ENCODE data around the gene MRPS9.

MRPS9 gene

DNA sequence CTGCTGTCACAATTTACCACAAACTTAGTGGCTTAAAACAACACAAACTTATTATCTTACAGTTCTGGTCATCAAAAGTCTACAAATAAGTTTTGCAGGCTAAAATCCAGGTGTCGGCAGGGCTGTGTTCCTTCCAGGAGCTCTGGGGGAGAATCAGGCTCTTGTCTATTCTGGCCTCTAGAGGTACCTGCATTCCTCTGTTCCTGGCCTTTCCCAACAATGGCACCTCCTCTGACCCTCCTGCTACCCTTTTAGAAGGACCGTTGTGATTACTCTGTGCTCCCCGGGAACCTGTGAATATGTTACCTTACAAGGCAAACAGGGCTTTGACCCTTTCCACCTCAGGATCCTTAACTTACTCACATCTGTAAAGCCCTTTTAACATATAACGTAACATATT is 98.5 kb downstream of the MRPS9 start:
- H3K27me3 ChIP-seq (replicated peaks; ENCODE audit: control insufficient read depth, insufficient read depth, low read length), result no peaks in the 10 kb centered on the region; the same call in 1 of the 2 replicates
- no peaks in the 10 kb centered on the region for H3K36me3 ChIP-seq (ENCODE audit: control insufficient read depth, insufficient read depth, low read length)
- TF ChIP-seq, protein P1, sequence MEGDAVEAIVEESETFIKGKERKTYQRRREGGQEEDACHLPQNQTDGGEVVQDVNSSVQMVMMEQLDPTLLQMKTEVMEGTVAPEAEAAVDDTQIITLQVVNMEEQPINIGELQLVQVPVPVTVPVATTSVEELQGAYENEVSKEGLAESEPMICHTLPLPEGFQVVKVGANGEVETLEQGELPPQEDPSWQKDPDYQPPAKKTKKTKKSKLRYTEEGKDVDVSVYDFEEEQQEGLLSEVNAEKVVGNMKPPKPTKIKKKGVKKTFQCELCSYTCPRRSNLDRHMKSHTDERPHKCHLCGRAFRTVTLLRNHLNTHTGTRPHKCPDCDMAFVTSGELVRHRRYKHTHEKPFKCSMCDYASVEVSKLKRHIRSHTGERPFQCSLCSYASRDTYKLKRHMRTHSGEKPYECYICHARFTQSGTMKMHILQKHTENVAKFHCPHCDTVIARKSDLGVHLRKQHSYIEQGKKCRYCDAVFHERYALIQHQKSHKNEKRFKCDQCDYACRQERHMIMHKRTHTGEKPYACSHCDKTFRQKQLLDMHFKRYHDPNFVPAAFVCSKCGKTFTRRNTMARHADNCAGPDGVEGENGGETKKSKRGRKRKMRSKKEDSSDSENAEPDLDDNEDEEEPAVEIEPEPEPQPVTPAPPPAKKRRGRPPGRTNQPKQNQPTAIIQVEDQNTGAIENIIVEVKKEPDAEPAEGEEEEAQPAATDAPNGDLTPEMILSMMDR (IDR thresholded peaks at IDR 0.05; ENCODE audit: insufficient read depth, low read length, poor library complexity, severe bottlenecking), result no peak
- no peak overlapping the region for H3K4me3 ChIP-seq (replicated peaks; ENCODE audit: low read depth, low read length)
- DNase-seq (ENCODE audit: extremely low read depth, insufficient read length), result no peak

GRCh38 chr2:105138643-105139042 is 100.8 kb downstream of the MRPS9 start:
- H3K27me3 ChIP-seq (replicated peaks; ENCODE audit: control insufficient read depth, insufficient read depth, low read length), result no peaks in the 10 kb centered on the region; the same call in 1 of the 2 replicates

DNA sequence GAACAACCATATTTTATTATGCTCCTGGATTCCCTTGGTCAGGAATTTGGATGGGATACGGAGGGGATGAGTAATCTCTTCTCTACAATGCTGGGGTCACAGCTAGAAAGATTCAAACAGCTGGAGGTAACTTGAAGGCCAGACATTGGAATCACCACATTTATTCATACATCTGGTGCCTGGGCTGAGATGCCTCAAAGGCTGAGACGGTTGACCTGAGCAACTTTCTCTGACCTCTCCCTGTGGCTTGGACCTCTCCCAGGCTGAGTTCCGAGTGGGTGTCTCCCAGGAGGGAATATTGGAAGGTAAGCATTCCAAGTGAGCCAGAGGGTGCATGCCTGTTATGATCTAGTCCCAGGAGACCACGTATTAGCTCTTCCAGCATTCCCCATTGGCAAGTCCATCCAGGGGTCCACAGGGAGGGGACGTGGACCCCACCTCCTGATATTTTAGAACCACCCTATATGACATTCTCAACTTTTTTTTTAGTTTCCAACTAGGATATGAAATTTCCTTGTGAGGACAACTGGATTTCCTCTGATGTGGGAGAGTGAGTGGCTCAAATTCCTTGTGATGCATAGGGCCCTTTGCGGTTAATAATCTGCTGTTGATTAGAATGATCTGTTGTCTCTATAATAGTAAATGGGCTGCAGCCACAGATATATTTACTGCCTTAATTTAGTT is 101.8 kb downstream of the MRPS9 start:
- Histone ChIP-seq H3K27me3 (replicated peaks; ENCODE audit: control insufficient read depth, insufficient read depth, low read length) (no peaks in the 10 kb centered on the region; the same call in 1 of the 2 replicates), H3K4me3 (replicated peaks; ENCODE audit: low read depth, low read length) (no peak overlapping the region), H3K36me3 (ENCODE audit: control insufficient read depth, insufficient read depth, low read length) (no peaks in the 10 kb centered on the region)
- TF ChIP-seq, protein P1 (IDR thresholded peaks at IDR 0.05; ENCODE audit: insufficient read depth, low read length, poor library complexity, severe bottlenecking), result no peak
- DNase-seq (ENCODE audit: extremely low read depth, insufficient read length), result no peak

More at GRCh38 chr2:105138643-105139042, 100.8 kb downstream of the MRPS9 start:
- no peak for DNase-seq (ENCODE audit: extremely low read depth, insufficient read length)
- TF ChIP-seq, protein P1 (IDR thresholded peaks at IDR 0.05; ENCODE audit: insufficient read depth, low read length, poor library complexity, severe bottlenecking), result no peak
- H3K4me3 ChIP-seq (replicated peaks; ENCODE audit: low read depth, low read length), result no peak overlapping the region
- H3K36me3 ChIP-seq (ENCODE audit: control insufficient read depth, insufficient read depth, low read length), result no peaks in the 10 kb centered on the region

- DNase-seq (ENCODE audit: extremely low read depth, insufficient read length), result no peak
- Histone ChIP-seq H3K4me3 (replicated peaks; ENCODE audit: low read depth, low read length) (no peak overlapping the region), H3K27me3 (replicated peaks; ENCODE audit: control insufficient read depth, insufficient read depth, low read length) (no peaks in the 10 kb centered on the region; the same call in 1 of the 2 replicates), H3K36me3 (ENCODE audit: control insufficient read depth, insufficient read depth, low read length) (no peaks in the 10 kb centered on the region)
- TF ChIP-seq, protein P1 (IDR thresholded peaks at IDR 0.05; ENCODE audit: insufficient read depth, low read length, poor library complexity, severe bottlenecking), result no peak
Observed at GRCh38 chr2:105140240-105140568, 102.3 kb downstream of the MRPS9 start.

- no peak for DNase-seq (ENCODE audit: extremely low read depth, insufficient read length)
- Histone ChIP-seq H3K36me3 (ENCODE audit: control insufficient read depth, insufficient read depth, low read length) (no peaks in the 10 kb centered on the region), H3K4me3 (replicated peaks; ENCODE audit: low read depth, low read length) (no peak overlapping the region), H3K27me3 (replicated peaks; ENCODE audit: control insufficient read depth, insufficient read depth, low read length) (no peaks in the 10 kb centered on the region; the same call in 1 of the 2 replicates)
- TF ChIP-seq, protein P1 (IDR thresholded peaks at IDR 0.05; ENCODE audit: insufficient read depth, low read length, poor library complexity, severe bottlenecking), result no peak
Observed at GRCh38 chr2:105141099-105141614, 103.3 kb downstream of the MRPS9 start.

All from GM06990 (cell line).